Endothelial cell of umbilical vein (primary cell): Measurements from ENCODE around the gene IGFBPL1. TPM values are rescaled to one million over a fixed set of nuclear protein-coding genes. Genes with fewer than 3 reads are reported as not detected.

ENCODE experiments used
- BruUV-seq: library from RNA; stranded (reverse); fragments of 400-500 nt; replicated peaks from 2 replicates; lab custom pipeline; 2021; lab: Mats Ljungman, UMichigan
- CTCF ChIA-PET: fragments of 300-600, 350-600 bp; sonication (Branson Sonifier 250); formaldehyde crosslinking; loops from one replicate; lab custom pipeline; 2021; ENCODE audit warnings: antibody characterized with exemption, inconsistent platforms; lab: Charles Lee
- POLR2A ChIA-PET: fragments of 300-600, 350-600 bp; sonication (Branson Sonifier 250); formaldehyde crosslinking; loops from one replicate; lab custom pipeline; 2021; ENCODE audit warnings: antibody characterized with exemption, inconsistent platforms; lab: Charles Lee
- DNase-seq: peaks from one replicate; pipeline ENCODE4 v3.0.0-alpha.2; 2011; ENCODE audit warnings: low read depth, low spot score
- FAIRE-seq: peaks from 2 replicates; lab custom pipeline; 2011; peaks lifted over from hg19 to GRCh38; lab: Jason Lieb, UNC
- H2AFZ ChIP-seq: 2 replicates; pipeline ENCODE4 v1.6.0; 2012; ENCODE audit warnings: low read depth, low read length, control low read depth, inconsistent platforms
- H3K27ac ChIP-seq: 2 replicates; pipeline ENCODE4 v1.5.1; 2011; ENCODE audit warnings: low read depth, mild to moderate bottlenecking, control low read depth, low read length, moderate library complexity; ENCODE audit not compliant: insufficient read depth
- H3K27me3 ChIP-seq, 2 experiments: 2 replicates each; pipeline versions ENCODE4 v1.6.0 to v1.6.1; 2011; ENCODE audit warnings: low read length in 2 of 2, mixed read lengths in 1 of 2; ENCODE audit not compliant: control insufficient read depth in 2 of 2, insufficient read depth in 2 of 2
- H3K36me3 ChIP-seq, 2 experiments: 2 replicates in 1 of 2; 3 replicates in 1 of 2; pipeline ENCODE4 v1.5.1; 2011; ENCODE audit warnings: low read length in 2 of 2, mild to moderate bottlenecking in 1 of 2, moderate library complexity in 1 of 2; ENCODE audit not compliant: control insufficient read depth in 2 of 2, insufficient read depth in 2 of 2; ENCODE audit errors: extremely low read depth in 1 of 2
- H3K4me1 ChIP-seq: 3 replicates; pipeline ENCODE4 v1.5.1; 2011; ENCODE audit warnings: mild to moderate bottlenecking, low read length; ENCODE audit not compliant: control insufficient read depth, insufficient read depth; ENCODE audit errors: extremely low read depth
- H3K4me2 ChIP-seq: 2 replicates; pipeline ENCODE4 v1.6.1; 2011; ENCODE audit warnings: low read length, control low read depth, mixed read lengths; ENCODE audit not compliant: insufficient read depth
- H3K4me3 ChIP-seq, 3 experiments: fragments of 200-600 bp in 1 of 3; sonication (generic), shearing (Covaris generic) in 1 of 3; replicated peaks in 1 of 3; 2 replicates each; pipeline ENCODE4 v1.5.1; 2011 to 2016; ENCODE audit warnings: control low read depth in 3 of 3, low read length in 3 of 3, mild to moderate bottlenecking in 2 of 3, inconsistent platforms in 1 of 3, low read depth in 1 of 3, moderate library complexity in 1 of 3; ENCODE audit not compliant: insufficient read depth in 1 of 3
- H3K79me2 ChIP-seq: 2 replicates; pipeline ENCODE4 v1.6.0; 2012; ENCODE audit warnings: low read length, inconsistent platforms; ENCODE audit not compliant: control insufficient read depth, insufficient read depth
- H3K9ac ChIP-seq: replicated peaks from 2 replicates; pipeline ENCODE3; 2011; ENCODE audit warnings: low read length, control low read depth; ENCODE audit not compliant: insufficient read depth; ENCODE audit errors: extremely low read depth
- H3K9me1 ChIP-seq: replicated peaks from 3 replicates; pipeline ENCODE4 v1.6.0; 2011; ENCODE audit warnings: mild to moderate bottlenecking, low read length; ENCODE audit not compliant: control insufficient read depth, insufficient read depth; ENCODE audit errors: extremely low read depth
- H3K9me3 ChIP-seq: replicated peaks from 2 replicates; pipeline ENCODE4 v1.5.1; 2012; ENCODE audit warnings: low read length, inconsistent platforms; ENCODE audit not compliant: control insufficient read depth, insufficient read depth
- H4K20me1 ChIP-seq: replicated peaks from 2 replicates; pipeline ENCODE3; 2011; ENCODE audit warnings: mild to moderate bottlenecking, low read length; ENCODE audit not compliant: control insufficient read depth, insufficient read depth; ENCODE audit errors: extremely low read depth
- CTCF ChIP-seq, 2 donors: IDR thresholded peaks; 1 replicate in 1 of 2; 2 replicates in 1 of 2; pipeline ENCODE4 v1.5.1; 2011; ENCODE audit warnings: low read length in 2 of 2, mild to moderate bottlenecking in 2 of 2, moderate library complexity in 2 of 2, control low read depth in 1 of 2, inconsistent platforms in 1 of 2, low read depth in 1 of 2; ENCODE audit not compliant: insufficient read depth in 1 of 2; ENCODE audit errors: extremely low read depth in 1 of 2
- EZH2 ChIP-seq: IDR thresholded peaks from 2 replicates; pipeline ENCODE4 v1.6.1; 2012; ENCODE audit warnings: borderline replicate concordance, low read depth, mild to moderate bottlenecking, moderate library complexity, low read length, inconsistent platforms; ENCODE audit not compliant: severe bottlenecking
- FOS ChIP-seq: IDR thresholded peaks from 2 replicates; pipeline ENCODE4 v1.6.1; 2011; ENCODE audit warnings: mild to moderate bottlenecking, low read length, moderate library complexity, borderline replicate concordance; ENCODE audit not compliant: insufficient read depth
- GATA2 ChIP-seq: IDR thresholded peaks from 2 replicates; pipeline ENCODE4 v1.7.0; 2011; ENCODE audit warnings: low read depth, mild to moderate bottlenecking, moderate library complexity, mixed read lengths, low read length; ENCODE audit not compliant: insufficient read length, insufficient read depth
- JUN ChIP-seq: IDR thresholded peaks from 2 replicates; pipeline ENCODE4 v1.6.1; 2011; ENCODE audit warnings: borderline replicate concordance, low read depth; ENCODE audit not compliant: insufficient read length, insufficient read depth
- MYC ChIP-seq: IDR thresholded peaks from one replicate; pipeline ENCODE4 v1.6.1; 2011; ENCODE audit warnings: mild to moderate bottlenecking, low read depth, low read length
- POLR2A ChIP-seq: IDR thresholded peaks from 2 replicates; pipeline ENCODE4 v1.6.1; 2012; ENCODE audit warnings: low read depth, mild to moderate bottlenecking, control low read depth, low read length
- POLR2AphosphoS5 ChIP-seq: IDR thresholded peaks from 2 replicates; pipeline ENCODE4 v1.6.1; 2012; ENCODE audit warnings: low read depth, mild to moderate bottlenecking, control low read depth, low read length, moderate library complexity; ENCODE audit not compliant: insufficient read depth
- dilution Hi-C: fragments of 300-500 bp; cut with MboI; formaldehyde crosslinking; loops from one replicate; pipeline ENCODE4 v1.15.0; 2019; ENCODE audit warnings: low sequenced_read_pairs; ENCODE audit not compliant: extremely low pct_ligation_motif_present
- intact Hi-C: fragments of 100-400 bp; cut with micrococcal nuclease; formaldehyde crosslinking; loops from one replicate; pipeline ENCODE4 v1.10.0; 2022
- polyA plus RNA-seq, 4 experiments: library from polyadenylated mRNA; depleted of rRNA in 3 of 4; stranded (reverse) in 3 of 4; unstranded in 1 of 4; fragments of >200 nt; gene quantifications; 2 replicates each; pipeline versions ENCODE4 v1.2.1 to v1.2.3, GENCODE V29; 2011 to 2012; ENCODE audit warnings: missing spikeins in 1 of 4
- total RNA-seq: library from RNA; stranded (reverse); gene quantifications from 2 replicates; pipeline ENCODE4 v1.2.3, GENCODE V29; 2021
- TF ChIP-seq, protein P1 (sequence below): IDR thresholded peaks from 2 replicates; pipeline ENCODE4 v1.6.1; 2011; ENCODE audit not compliant: insufficient read depth, insufficient read length

IGFBPL1 gene
- total and polyA plus RNA-seq, 2 donors (not counting 3 experiments of a cell fraction or from before 2014, with no cell fraction given), result not detected

DNA sequence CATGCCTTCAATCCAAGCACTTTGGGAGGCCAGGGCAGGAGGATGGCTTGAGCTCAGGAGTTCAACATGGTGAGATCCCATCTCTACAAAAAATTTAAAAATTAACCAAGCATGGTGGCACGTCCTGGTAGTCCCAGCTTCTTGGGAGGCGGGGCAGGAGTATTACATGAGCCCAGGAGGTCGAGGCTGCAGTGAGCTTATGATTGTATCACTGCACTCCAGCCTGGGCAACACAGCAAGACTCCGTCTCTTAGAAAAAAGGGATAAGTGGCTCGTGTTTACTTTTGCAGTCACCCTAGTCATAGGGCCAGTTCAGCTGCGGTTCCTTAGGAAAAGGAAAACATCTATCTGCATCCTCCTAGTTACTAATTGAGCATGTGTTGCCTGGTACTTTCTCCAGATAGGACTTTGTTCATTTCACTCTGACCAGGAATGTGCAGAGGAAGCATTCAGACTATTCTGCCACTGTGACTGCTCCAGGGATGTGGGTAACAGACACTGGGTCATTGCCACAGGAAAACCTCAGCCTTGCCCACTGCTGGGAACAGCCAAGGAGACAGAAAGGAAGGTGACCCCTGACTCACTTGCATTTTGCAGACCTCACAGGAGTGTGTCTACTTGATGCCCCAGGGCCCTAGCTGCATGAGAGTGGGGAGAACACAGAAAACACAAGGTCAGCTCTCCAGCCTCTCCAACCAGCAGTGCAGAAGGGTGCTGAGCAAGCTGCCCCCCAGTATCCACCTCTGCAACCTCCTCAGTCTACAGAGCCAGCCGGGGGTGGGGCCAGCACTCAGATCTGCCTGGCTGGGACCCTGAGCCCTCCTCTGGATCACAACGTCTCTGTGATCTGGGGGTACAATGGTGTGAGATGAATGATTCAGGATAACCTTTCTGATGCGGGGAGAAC lies 65.6 kb downstream of the IGFBPL1 start:
- H3K9me1 ChIP-seq, result no peaks in the 10 kb centered on the region
- FAIRE-seq (no peak), DNase-seq (no peak)
- H2AFZ ChIP-seq, result no peak overlapping the region
- ChIA-PET POLR2A (no interaction called here), CTCF (interaction anchor here (1.2 to 1.9 kb wide), 4 partner anchors 8 to 445 kb away, joined by 3 to 8 read pairs (median 4); no protein-coding TSS in a partner anchor)
- H3K9me3 ChIP-seq, result no peaks in the 10 kb centered on the region
- dilution Hi-C loops (no loop called here), intact Hi-C loops (no loop called here)
- no peak overlapping the region for H3K9ac ChIP-seq
- H4K20me1 ChIP-seq, result no peaks in the 10 kb centered on the region
- H3K79me2 ChIP-seq, result no peaks in the 10 kb centered on the region
- TF ChIP-seq GATA2, result no peak
- TF ChIP-seq MYC, result no peak
- TF ChIP-seq FOS, result no peak
- TF ChIP-seq POLR2AphosphoS5, result no peak
- TF ChIP-seq, protein P1, sequence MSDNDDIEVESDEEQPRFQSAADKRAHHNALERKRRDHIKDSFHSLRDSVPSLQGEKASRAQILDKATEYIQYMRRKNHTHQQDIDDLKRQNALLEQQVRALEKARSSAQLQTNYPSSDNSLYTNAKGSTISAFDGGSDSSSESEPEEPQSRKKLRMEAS, result no peak
- no peak for TF ChIP-seq JUN
- TF ChIP-seq CTCF (IDR thresholded peaks at IDR 0.05; ENCODE audit: extremely low read depth in 1 of 2, insufficient read depth in 1 of 2, low read depth in 1 of 2, low read length in 2 of 2), result no peak
- no peak for TF ChIP-seq POLR2A
- no peak for TF ChIP-seq EZH2
- peaks cover 0 to 4% of the 10 kb centered on the region in 2 experiments for H3K27me3 ChIP-seq
- no peaks in the 10 kb centered on the region for H3K4me1 ChIP-seq
- BruUV-seq, result no TSS peak
- no peaks in the 10 kb centered on the region for H3K36me3 ChIP-seq
- H3K4me2 ChIP-seq, result no peak overlapping the region
- H3K4me3 ChIP-seq, result no peak overlapping the region
- no peak overlapping the region for H3K27ac ChIP-seq
